Heart left ventricle (tissue), 16 donors: ENCODE measurements around the gene BRWD1. TPM values are rescaled to one million over a fixed set of nuclear protein-coding genes. Genes with fewer than 3 reads are reported as not detected.

Experiments used
- ATAC-seq, 4 donors: fragments of 200-7000 bp; cut with Tn5 transposase; one replicate each; pipeline ENCODE4 v1.9.1; 2020 to 2022; ENCODE audit warnings: moderate library complexity in 4 of 4, mild to moderate bottlenecking in 3 of 4, moderate number of reproducible peaks in 1 of 4
- DNase-seq, 5 donors: peaks; one replicate each; pipeline ENCODE4 v3.0.0-alpha.2; 2020
- H3K27ac ChIP-seq, 12 donors: fragments of 200-600 bp; sonication (generic) in 4 of 12; one replicate each; pipeline versions ENCODE4 v1.5.0 to v1.8.0; 2016 to 2022; ENCODE audit warnings: mild to moderate bottlenecking in 2 of 12
- H3K27me3 ChIP-seq, 9 donors: fragments of 200-600 bp; sonication (generic) in 2 of 9; one replicate each; pipeline versions ENCODE4 v1.5.1 to v1.8.0; 2016 to 2022; ENCODE audit warnings: mild to moderate bottlenecking in 3 of 9
- H3K36me3 ChIP-seq, 9 donors: fragments of 200-600 bp; sonication (generic) in 2 of 9; one replicate each; pipeline versions ENCODE4 v1.5.0 to v1.8.0; 2018 to 2022; ENCODE audit warnings: mild to moderate bottlenecking in 2 of 9
- H3K4me1 ChIP-seq, 12 donors: fragments of 200-600 bp; sonication (generic) in 4 of 12; one replicate each; pipeline versions ENCODE4 v1.5.0 to v1.8.0; 2016 to 2022; ENCODE audit warnings: mild to moderate bottlenecking in 3 of 12
- H3K4me3 ChIP-seq, 12 donors: fragments of 200-600 bp; sonication (generic) in 4 of 12; one replicate each; pipeline versions ENCODE4 v1.5.0 to v1.8.0; 2017 to 2022; ENCODE audit warnings: mild to moderate bottlenecking in 9 of 12, moderate library complexity in 4 of 12
- H3K9me3 ChIP-seq, 12 donors: fragments of 200-600 bp; sonication (generic) in 4 of 12; one replicate each; pipeline versions ENCODE4 v1.5.0 to v1.8.0; 2016 to 2022; ENCODE audit warnings: mild to moderate bottlenecking in 1 of 12
- CTCF ChIP-seq, 12 donors: fragments of 200-600 bp; sonication (generic) in 4 of 12; IDR thresholded peaks; one replicate each; pipeline versions ENCODE4 v1.5.0 to v1.8.0; 2018 to 2022; ENCODE audit warnings: antibody characterized with exemption in 12 of 12, mild to moderate bottlenecking in 5 of 12
- POLR2A ChIP-seq, 2 donors: fragments of 450-650 bp; IDR thresholded peaks; one replicate each; pipeline ENCODE4 v1.6.1; 2017; ENCODE audit warnings: antibody characterized with exemption in 2 of 2, mild to moderate bottlenecking in 2 of 2, moderate library complexity in 2 of 2
- WGBS, 4 donors: extraction: QIAGEN DNeasy Blood & Tissue Kit in 2 of 4; methylation state at CpG; one replicate each; pipeline versions ENCODE4 v1.1.5 to v1.1.7; 2013 to 2018; 5-methylcytosine and 5-hydroxymethylcytosine counted together
- intact Hi-C, 10 donors: fragments of 100-400 bp; cut with DNase I; formaldehyde crosslinking; loops; one replicate each; pipeline versions ENCODE4 v1.11.1 to v1.14.2; 2022
- polyA plus RNA-seq, 2 donors: library from polyadenylated mRNA; stranded (reverse); fragments of 200-250 nt; gene quantifications; one replicate each; pipeline ENCODE4 v1.2.3, GENCODE V29; 2013
- total RNA-seq, 9 donors: library from RNA; depleted of rRNA in 2 of 9; stranded (reverse); fragments of >200 nt in 2 of 9; fragmentation: NEBNext Ultra II Directional in 3 of 9; extraction: Animal tissue kit (Norgen Biotek cat#: 25700) in 3 of 9; gene quantifications; one replicate each; pipeline versions ENCODE4 v1.1.0 to v1.2.4, GENCODE V29; 2016 to 2023
- donor health status: ischemic (EF 13 %, LVEDD 7.1; RV severe dilation, severe dysfunction).
- donor health status: healthy with polysubstance abuse.
- donor health status: DM: no; HTN: yes; CAD: no.
- donor health status: DM: no; HTN: no; CAD: no.
- donor health status: ischemic (EF 25% LVEDD 6.9; RV normal size, moderate dysfunction).
- donor health status: ischemic (EF 25% LVEDD 5.7; RV mildly dilated, moderate dysfunction).
- donor health status: healthy.
- donor health status: DM: yes; HTN: yes; CAD: no.
- donor health status: ischemic (EF 35%, LVEDD 5.7; RV mildly dilated, moderate dysfunction).
- donor health status: nonischemic (EF 11% LVEDD 7.7; RV severe dilation, severe dysfunction).
- donor health status: DM: yes; HTN: yes; CAD: no.
- donor health status: PGD.
- donor health status: ischemic (EF 29% LVEDD 5.4; RV normal size, mild dysfunction).
- donor health status: nonischemic (EF 23%, LVEDD 6.1; RV moderate dilation, normal function).

BRWD1 gene
- total and polyA plus RNA-seq, 11 donors: 9.7 to 44.5 (median 32.0) TPM

- Histone ChIP-seq H3K4me3 (no peak overlapping the region), H3K36me3 (peaks cover 0 to 38% (median 16%) of the 10 kb centered on the region in 9 donors), H3K4me1 (peaks cover 0 to 25% (median 15%) of the 10 kb centered on the region in 12 donors), H3K27ac (no peak overlapping the region), H3K9me3 (no peaks in the 10 kb centered on the region), H3K27me3 (no peaks in the 10 kb centered on the region)
- WGBS, 4 donors: 97 to 99% (median 98%) methylated on average over 2 of the region's 2 CpGs
- DNase-seq (no peak), ATAC-seq (no peak)
- intact Hi-C loops: loop anchor here in 5 of 10 donors (5.0 to 10.0 kb wide), 2 partner anchors 204 to 207 kb away; a partner anchor contains a TSS
- no peak for TF ChIP-seq POLR2A (IDR thresholded peaks at IDR 0.05)
- TF ChIP-seq CTCF (IDR thresholded peaks at IDR 0.05): peak in 2 of 12 donors; percentile 4 to 6
Measured at GRCh38 chr21:39180429-39181019, 132.9 kb downstream of the BRWD1 start.

- Histone ChIP-seq H3K27ac (no peak overlapping the region), H3K9me3 (no peaks in the 10 kb centered on the region), H3K4me3 (no peak overlapping the region), H3K27me3 (no peaks in the 10 kb centered on the region), H3K4me1 (peaks cover 0 to 17% (median 9%) of the 10 kb centered on the region in 12 donors), H3K36me3 (peaks cover 0 to 51% (median 27%) of the 10 kb centered on the region in 9 donors)
- intact Hi-C loops: no loop called here
- WGBS, 4 donors: 84 to 88% (median 87%) methylated on average over 7 of the region's 7 CpGs
- ATAC-seq (no peak), DNase-seq (no peak)
- no peak for TF ChIP-seq CTCF (IDR thresholded peaks at IDR 0.05)
- TF ChIP-seq POLR2A (IDR thresholded peaks at IDR 0.05): no peak
Measured at GRCh38 chr21:39178421-39178820, 135.0 kb downstream of the BRWD1 start.

- ATAC-seq: peak in 1 of 4 donors; percentile 59
- Histone ChIP-seq H3K4me1 (peaks cover 0 to 7% (median 0%) of the 10 kb centered on the region in 12 donors), H3K9me3 (no peaks in the 10 kb centered on the region), H3K4me3 (no peak overlapping the region), H3K27ac (no peak overlapping the region), H3K27me3 (no peaks in the 10 kb centered on the region), H3K36me3 (peaks cover 0 to 62% (median 34%) of the 10 kb centered on the region in 9 donors)
- 30 to 33% (median 32%) methylated on average over 3 of the region's 3 CpGs for WGBS, 4 donors
- intact Hi-C loops: no loop called here
- no peak for TF ChIP-seq POLR2A (IDR thresholded peaks at IDR 0.05)
- no peak for TF ChIP-seq CTCF (IDR thresholded peaks at IDR 0.05)
- no peak for DNase-seq
Measured at GRCh38 chr21:39176271-39176709, 137.1 kb downstream of the BRWD1 start.

- H3K36me3 ChIP-seq: peaks cover 0 to 68% (median 40%) of the 10 kb centered on the region in 9 donors
- TF ChIP-seq CTCF (IDR thresholded peaks at IDR 0.05) (no peak), POLR2A (IDR thresholded peaks at IDR 0.05) (no peak)
- no peak for DNase-seq
- H3K9me3 ChIP-seq: no peaks in the 10 kb centered on the region
- H3K27ac ChIP-seq: no peak overlapping the region
- WGBS, 4 donors: 79 to 86% (median 83%) methylated on average over 10 of the region's 10 CpGs
- H3K4me3 ChIP-seq: no peak overlapping the region
- H3K4me1 ChIP-seq: peaks cover 0 to 7% (median 0%) of the 10 kb centered on the region in 12 donors
- intact Hi-C loops: no loop called here
- peak in 1 of 4 donors; percentile 27 for ATAC-seq
- H3K27me3 ChIP-seq: no peaks in the 10 kb centered on the region
Measured at GRCh38 chr21:39175665-39176064, 137.8 kb downstream of the BRWD1 start.
